ENCODE results near the gene PRAMEF18.
"Not testable (repeated sequence)": the region's sequence is repeated elsewhere in the genome, so short reads cannot be mapped to it uniquely, and the experiment has no call there.

Gene PRAMEF18, protein sequence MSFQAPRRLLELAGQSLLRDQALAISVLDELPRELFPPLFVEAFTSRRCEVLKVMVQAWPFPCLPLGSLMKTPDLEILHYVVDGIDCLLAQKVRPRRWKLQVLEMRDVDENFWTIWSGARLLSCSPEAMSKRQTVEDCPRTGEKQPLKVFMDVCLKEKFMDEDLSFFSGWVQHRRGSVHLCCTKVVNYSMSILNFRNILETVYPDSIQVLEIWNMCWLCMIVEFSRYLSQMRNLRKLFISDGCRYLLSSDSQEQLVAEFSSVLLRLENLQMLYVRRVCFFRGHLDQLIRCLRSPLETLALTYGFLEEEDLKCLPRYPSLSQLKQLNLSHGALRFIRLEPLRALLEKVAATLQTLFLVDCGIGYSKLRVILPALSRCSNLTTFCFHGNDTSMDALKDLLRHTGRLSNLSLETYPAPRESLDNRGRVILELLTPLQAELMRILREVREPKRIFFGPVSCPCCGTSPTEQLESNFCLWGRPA

DNA sequence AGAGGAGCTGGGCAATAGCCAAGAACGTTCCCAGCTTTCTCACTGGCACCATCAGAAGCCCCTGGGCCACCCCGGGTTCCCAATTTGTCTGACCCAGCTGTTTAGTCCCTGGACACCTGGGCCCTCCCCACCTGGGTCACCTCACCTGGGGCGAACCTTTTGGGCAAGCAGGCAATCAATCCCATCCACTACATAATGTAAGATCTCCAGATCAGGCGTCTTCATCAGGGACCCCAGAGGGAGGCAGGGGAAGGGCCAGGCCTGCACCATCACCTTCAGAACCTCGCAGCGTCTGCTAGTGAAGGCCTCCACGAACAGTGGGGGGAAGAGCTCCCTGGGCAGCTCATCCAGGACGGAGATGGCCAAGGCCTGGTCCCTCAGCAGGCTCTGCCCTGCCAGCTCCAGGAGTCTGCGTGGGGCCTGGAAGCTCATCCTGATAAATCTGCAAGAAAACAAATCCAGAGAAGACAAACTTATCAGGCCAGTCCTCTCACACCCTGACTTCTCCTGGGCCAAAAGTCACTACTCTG, at the start of gene PRAMEF18:
PRAMEF18 (minus strand) TSS at position 480 of the 530 bp plus-strand sequence; CDS start at position 432, 48 bp downstream.
- H3K9me3 ChIP-seq; H3K4me1 ChIP-seq (ENCODE audit: control insufficient read depth in 1 of 2, insufficient read depth in 1 of 2, low read depth in 1 of 2, low read length in 1 of 2); H3K27me3 ChIP-seq; H3K27ac ChIP-seq; H3K4me3 ChIP-seq (ENCODE audit: low read depth in 1 of 2, low read length in 1 of 2); H3K36me3 ChIP-seq: not testable (repeated sequence)

DNA sequence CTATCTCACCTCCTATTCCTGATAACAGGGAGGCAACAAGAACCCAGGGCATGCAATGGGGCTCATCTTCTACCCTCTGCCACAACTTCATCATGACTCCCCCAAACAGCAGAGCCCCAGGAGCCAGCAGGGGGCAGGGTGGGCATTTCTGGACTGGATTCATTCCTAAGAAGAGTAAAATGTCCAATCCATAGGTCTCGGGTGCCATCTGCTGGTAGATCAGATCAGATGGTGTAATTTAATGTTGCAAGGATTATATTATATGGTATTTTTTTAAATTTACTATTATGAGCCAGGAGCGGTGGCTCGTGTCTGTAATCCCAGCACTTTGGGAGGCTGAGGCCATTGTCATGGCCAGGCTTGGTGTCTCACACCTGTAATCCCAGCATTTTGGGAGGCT, 39.2 kb upstream of the PRAMEF18 start:
- H3K9me3 ChIP-seq; H3K36me3 ChIP-seq; H3K27ac ChIP-seq; H3K4me1 ChIP-seq (ENCODE audit: control insufficient read depth in 1 of 2, insufficient read depth in 1 of 2, low read depth in 1 of 2, low read length in 1 of 2); H3K4me3 ChIP-seq (ENCODE audit: low read depth in 1 of 2, low read length in 1 of 2); H3K27me3 ChIP-seq: not testable (repeated sequence)

DNA sequence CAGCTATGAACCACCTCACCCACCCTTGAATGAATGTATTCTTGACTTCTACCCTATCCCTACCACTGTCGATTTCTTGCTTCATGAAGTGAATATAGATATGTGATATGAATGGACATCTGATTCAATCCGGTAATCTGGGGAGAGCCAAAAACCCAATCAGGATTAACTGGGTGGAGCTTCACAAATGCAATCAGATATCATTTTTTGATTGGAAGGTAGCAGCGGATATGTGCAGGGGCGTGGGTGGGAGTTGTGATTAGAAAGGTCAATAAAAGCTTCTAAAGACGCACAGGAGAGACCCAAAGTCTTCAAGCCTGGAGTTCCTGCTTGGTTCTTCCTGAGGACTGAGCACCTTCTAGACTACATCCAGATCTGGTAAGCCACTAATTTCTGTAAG, 27.9 kb upstream of the PRAMEF18 start, which contains the start of gene PRAMEF5:
PRAMEF5 (plus strand) TSS at position 301 of the 400 bp plus-strand sequence. CDS start 5,071 bp downstream, outside the sequence.
- H3K9me3 ChIP-seq; H3K27me3 ChIP-seq; H3K36me3 ChIP-seq; H3K4me3 ChIP-seq (ENCODE audit: low read depth in 1 of 2, low read length in 1 of 2); H3K4me1 ChIP-seq (ENCODE audit: control insufficient read depth in 1 of 2, insufficient read depth in 1 of 2, low read depth in 1 of 2, low read length in 1 of 2); H3K27ac ChIP-seq: not testable (repeated sequence)

DNA sequence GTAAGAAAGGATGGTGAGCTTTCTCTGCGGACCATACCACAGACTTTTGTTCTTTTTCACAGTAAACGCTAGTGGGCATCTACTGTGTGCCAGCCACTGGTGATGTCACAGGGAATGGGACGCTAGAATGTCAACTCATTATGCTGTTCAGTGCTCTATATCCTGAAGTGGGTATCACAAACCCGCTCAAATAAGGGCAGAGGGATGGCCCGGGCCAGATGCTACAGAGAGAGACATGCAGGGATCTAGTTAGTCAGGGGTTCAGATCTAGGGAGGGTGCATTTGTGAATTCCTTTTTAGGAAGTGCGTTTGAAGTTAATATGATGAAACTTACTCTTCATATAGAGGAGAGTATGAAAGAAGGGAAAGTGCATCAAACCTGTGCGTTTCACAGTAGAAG, 21.2 kb upstream of the PRAMEF18 start:
- H3K4me1 ChIP-seq (ENCODE audit: control insufficient read depth in 1 of 2, insufficient read depth in 1 of 2, low read depth in 1 of 2, low read length in 1 of 2); H3K9me3 ChIP-seq; H3K36me3 ChIP-seq; H3K4me3 ChIP-seq (ENCODE audit: low read depth in 1 of 2, low read length in 1 of 2); H3K27ac ChIP-seq; H3K27me3 ChIP-seq: not testable (repeated sequence)

- not testable (repeated sequence) for H3K27ac ChIP-seq; H3K4me1 ChIP-seq (ENCODE audit: control insufficient read depth in 1 of 2, insufficient read depth in 1 of 2, low read depth in 1 of 2, low read length in 1 of 2); H3K27me3 ChIP-seq; H3K4me3 ChIP-seq (ENCODE audit: low read depth in 1 of 2, low read length in 1 of 2); H3K36me3 ChIP-seq; H3K9me3 ChIP-seq
Measured at GRCh38 chr1:13246554-13246871, 20.6 kb upstream of the PRAMEF18 start.

DNA sequence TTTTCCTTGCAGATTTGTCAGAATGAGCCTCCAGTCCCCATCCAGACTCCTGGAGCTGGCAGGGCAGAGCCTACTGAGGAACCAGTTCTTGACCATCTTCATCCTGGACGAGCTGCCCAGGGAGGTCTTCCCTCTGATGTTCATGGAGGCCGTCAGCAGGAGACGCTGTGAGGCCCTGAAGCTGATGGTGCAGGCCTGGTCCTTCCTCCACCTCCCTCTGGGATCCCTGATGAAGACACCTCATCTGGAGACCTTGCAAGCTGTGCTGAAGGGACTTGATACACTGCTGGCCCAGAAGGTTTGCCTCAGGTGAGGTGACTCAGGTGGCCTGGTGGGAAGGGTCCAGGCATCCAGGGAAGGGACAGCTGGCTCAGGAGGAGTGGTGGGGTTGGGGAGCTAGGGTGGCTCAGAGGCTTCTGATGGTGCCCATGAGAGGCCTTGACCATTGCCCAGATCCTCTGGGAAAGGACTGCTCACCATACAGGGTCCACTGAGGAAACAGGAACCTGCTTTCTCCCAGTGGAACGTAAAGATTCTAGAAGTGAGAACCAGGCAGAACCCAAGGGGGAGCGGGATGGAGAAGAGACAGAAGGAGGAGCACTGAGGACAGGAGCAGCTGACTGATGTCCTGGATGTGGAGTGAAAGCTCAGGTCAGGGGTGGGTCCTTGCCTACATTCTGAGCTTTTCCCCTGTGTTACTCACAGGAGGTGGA, 20.0 kb upstream of the PRAMEF18 start:
- not testable (repeated sequence) for H3K27me3 ChIP-seq; H3K9me3 ChIP-seq; H3K4me3 ChIP-seq (ENCODE audit: low read depth in 1 of 2, low read length in 1 of 2); H3K4me1 ChIP-seq (ENCODE audit: control insufficient read depth in 1 of 2, insufficient read depth in 1 of 2, low read depth in 1 of 2, low read length in 1 of 2); H3K27ac ChIP-seq; H3K36me3 ChIP-seq

- H3K27ac ChIP-seq; H3K4me1 ChIP-seq (ENCODE audit: control insufficient read depth in 1 of 2, insufficient read depth in 1 of 2, low read depth in 1 of 2, low read length in 1 of 2); H3K4me3 ChIP-seq (ENCODE audit: low read depth in 1 of 2, low read length in 1 of 2); H3K9me3 ChIP-seq; H3K27me3 ChIP-seq; H3K36me3 ChIP-seq: not testable (repeated sequence)
Measured at GRCh38 chr1:13243536-13244263, 17.7 kb upstream of the PRAMEF18 start.

DNA sequence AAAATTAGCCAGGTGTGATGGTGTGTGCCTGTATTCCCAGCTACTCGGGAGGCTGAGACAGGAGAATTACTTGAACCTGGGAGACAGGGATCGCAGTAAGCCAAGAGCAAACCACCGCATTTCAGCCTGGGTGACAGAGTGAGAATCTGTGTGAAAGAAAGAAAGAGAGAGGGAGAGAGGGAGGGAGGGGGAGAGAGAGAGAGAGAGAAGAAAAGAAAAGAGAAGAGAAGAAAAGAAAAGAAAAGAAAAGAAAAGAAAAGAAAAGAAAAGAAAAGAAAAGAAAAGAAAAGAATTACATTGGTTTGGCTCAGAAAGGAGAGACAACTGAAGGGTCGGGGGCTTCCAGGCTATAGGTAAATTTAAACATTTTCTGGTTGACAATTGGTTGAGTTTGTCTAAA, 13.7 kb upstream of the PRAMEF18 start:
- not testable (repeated sequence) for H3K4me1 ChIP-seq (ENCODE audit: control insufficient read depth in 1 of 2, insufficient read depth in 1 of 2, low read depth in 1 of 2, low read length in 1 of 2); H3K4me3 ChIP-seq (ENCODE audit: low read depth in 1 of 2, low read length in 1 of 2); H3K9me3 ChIP-seq; H3K36me3 ChIP-seq; H3K27ac ChIP-seq; H3K27me3 ChIP-seq

DNA sequence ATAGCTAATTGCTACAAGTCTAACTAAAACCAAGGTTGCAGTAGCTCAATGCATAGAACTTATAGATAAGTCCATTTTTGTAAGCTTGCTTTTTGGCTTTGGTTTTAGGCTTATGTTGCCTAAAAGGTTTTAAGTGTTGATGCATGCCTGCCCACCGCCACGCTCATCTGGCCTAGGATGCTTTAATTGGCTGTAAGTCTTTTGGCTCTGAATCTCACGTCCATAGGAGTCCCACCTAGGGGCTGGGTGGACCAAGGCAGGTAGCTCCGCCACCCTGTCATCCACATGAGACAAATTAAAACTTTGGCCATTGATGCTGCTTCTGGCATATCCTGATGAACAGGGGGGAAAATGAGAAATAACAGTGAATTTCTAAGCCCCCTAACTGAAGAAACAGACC, 11.6 kb upstream of the PRAMEF18 start:
- H3K27me3 ChIP-seq; H3K27ac ChIP-seq; H3K36me3 ChIP-seq; H3K4me1 ChIP-seq (ENCODE audit: control insufficient read depth in 1 of 2, insufficient read depth in 1 of 2, low read depth in 1 of 2, low read length in 1 of 2); H3K4me3 ChIP-seq (ENCODE audit: low read depth in 1 of 2, low read length in 1 of 2); H3K9me3 ChIP-seq: not testable (repeated sequence)

DNA sequence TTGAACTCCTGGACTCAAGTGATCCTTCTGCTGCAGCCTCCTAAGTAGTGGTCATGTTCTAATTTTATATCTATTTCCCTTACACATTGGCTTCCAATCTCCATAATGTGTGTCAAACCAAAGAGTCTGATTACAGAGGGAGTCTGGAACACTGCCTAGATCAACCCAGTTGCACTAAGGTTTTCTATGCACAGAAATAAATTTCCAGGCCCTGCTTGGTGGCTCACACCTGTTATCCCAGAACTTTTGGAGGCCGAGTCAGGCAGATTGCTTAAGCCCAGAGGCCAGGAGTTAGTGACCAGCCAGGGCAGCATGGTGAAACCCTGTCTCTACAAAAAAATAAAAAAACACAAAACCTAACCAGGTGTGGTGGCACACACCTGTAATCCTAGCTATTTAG, 8.1 kb upstream of the PRAMEF18 start:
- H3K36me3 ChIP-seq; H3K4me3 ChIP-seq (ENCODE audit: low read depth in 1 of 2, low read length in 1 of 2); H3K27ac ChIP-seq; H3K9me3 ChIP-seq; H3K4me1 ChIP-seq (ENCODE audit: control insufficient read depth in 1 of 2, insufficient read depth in 1 of 2, low read depth in 1 of 2, low read length in 1 of 2); H3K27me3 ChIP-seq: not testable (repeated sequence)

GRCh38 chr1:13232056-13232455, 6.1 kb upstream of the PRAMEF18 start:
- not testable (repeated sequence) for H3K9me3 ChIP-seq; H3K4me3 ChIP-seq (ENCODE audit: low read depth in 1 of 2, low read length in 1 of 2); H3K27me3 ChIP-seq

DNA sequence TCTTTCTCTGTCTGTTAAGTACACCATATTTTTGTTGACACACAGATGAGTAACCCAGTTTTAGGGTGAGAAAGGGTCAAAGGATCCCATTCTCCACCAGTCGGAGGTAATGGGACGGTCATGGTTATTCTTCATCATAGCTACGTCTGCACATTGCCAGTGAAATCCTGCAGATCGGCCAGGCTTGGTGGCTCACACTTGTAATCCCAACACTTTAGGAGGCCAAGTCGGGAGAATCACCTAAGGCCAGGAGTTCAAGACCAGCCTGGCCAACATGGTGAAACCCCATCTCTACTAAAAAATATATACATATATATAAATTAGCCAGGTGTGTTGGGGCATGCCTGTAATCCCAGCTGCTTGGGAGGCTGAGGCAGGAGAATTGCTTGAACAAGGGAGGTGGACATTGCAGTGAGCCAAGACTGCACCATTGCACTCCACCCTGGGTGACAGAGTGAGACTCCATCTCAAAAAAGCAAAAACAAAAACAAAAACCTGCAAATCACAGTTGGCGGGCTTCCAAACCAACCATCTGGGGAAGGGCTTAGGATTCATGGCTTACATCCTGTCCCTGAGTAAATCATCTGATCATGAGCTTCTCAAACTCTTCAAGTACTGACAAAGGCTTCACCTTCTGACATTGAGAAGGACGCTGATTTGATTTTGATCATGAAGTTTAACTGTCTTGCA, 5.3 kb upstream of the PRAMEF18 start:
- H3K27ac ChIP-seq; H3K36me3 ChIP-seq; H3K9me3 ChIP-seq; H3K4me3 ChIP-seq (ENCODE audit: low read depth in 1 of 2, low read length in 1 of 2); H3K27me3 ChIP-seq; H3K4me1 ChIP-seq (ENCODE audit: control insufficient read depth in 1 of 2, insufficient read depth in 1 of 2, low read depth in 1 of 2, low read length in 1 of 2): not testable (repeated sequence)

More at GRCh38 chr1:13232056-13232455, 6.1 kb upstream of the PRAMEF18 start:
- H3K4me1 ChIP-seq (ENCODE audit: control insufficient read depth in 1 of 2, insufficient read depth in 1 of 2, low read depth in 1 of 2, low read length in 1 of 2); H3K36me3 ChIP-seq; H3K27ac ChIP-seq: not testable (repeated sequence)

GRCh38 chr1:13230601-13231000, 4.6 kb upstream of the PRAMEF18 start:
- not testable (repeated sequence) for H3K9me3 ChIP-seq; H3K27ac ChIP-seq; H3K36me3 ChIP-seq; H3K27me3 ChIP-seq; H3K4me1 ChIP-seq (ENCODE audit: control insufficient read depth in 1 of 2, insufficient read depth in 1 of 2, low read depth in 1 of 2, low read length in 1 of 2); H3K4me3 ChIP-seq (ENCODE audit: low read depth in 1 of 2, low read length in 1 of 2)

All from neutrophil (primary cell).